Body of pancreas (tissue), 4 donors: ENCODE measurements around the gene PACS1. TPM values are rescaled to one million over a fixed set of nuclear protein-coding genes. Genes with fewer than 3 reads are reported as not detected.

Experiments
- ATAC-seq: fragments of 150-250 bp; one replicate; pipeline ENCODE4 v1.9.1; 2016
- DNase-seq, 4 donors: peaks; one replicate each; pipeline ENCODE4 v3.0.0-alpha.2; 2019
- H3K27ac ChIP-seq, 4 donors: fragments of 200-600 bp; sonication (generic); 1 replicate in 3 of 4; 2 replicates in 1 of 4; pipeline versions ENCODE4 v1.5.1 to v1.6.1; 2016 to 2019; ENCODE audit warnings: mild to moderate bottlenecking in 1 of 4, mixed read lengths in 1 of 4, moderate library complexity in 1 of 4
- H3K27me3 ChIP-seq, 2 donors: fragments of 200-600 bp; sonication (generic); one replicate each; pipeline ENCODE4 v1.6.0; 2016; ENCODE audit warnings: mild to moderate bottlenecking in 1 of 2
- H3K36me3 ChIP-seq, 2 donors: fragments of 200-600 bp; sonication (generic); replicated peaks in 1 of 2; 2 replicates each; pipeline ENCODE4 v1.5.1; 2016; ENCODE audit warnings: low read depth in 2 of 2; ENCODE audit not compliant: insufficient read depth in 1 of 2
- H3K4me1 ChIP-seq: fragments of 200-600 bp; sonication (generic); one replicate; pipeline ENCODE4 v1.6.0; 2016
- H3K4me3 ChIP-seq, 2 donors: fragments of 200-600 bp; sonication (generic); 1 replicate in 1 of 2; 2 replicates in 1 of 2; pipeline ENCODE4 v1.5.1; 2016 to 2019
- H3K9me3 ChIP-seq, 3 donors: fragments of 200-600 bp; sonication (generic); 1 replicate in 2 of 3; 2 replicates in 1 of 3; pipeline ENCODE4 v1.5.1; 2016
- POLR2A ChIP-seq, 3 donors: fragments of 450-650 bp; IDR thresholded peaks; one replicate each; pipeline ENCODE4 v1.6.1; 2016; ENCODE audit warnings: antibody characterized with exemption in 3 of 3, mild to moderate bottlenecking in 2 of 3
- WGBS, 2 donors: methylation state at CpG; one replicate each; pipeline ENCODE4 v1.1.5; 2017; 5-methylcytosine and 5-hydroxymethylcytosine counted together
- intact Hi-C: fragments of 100-400 bp; cut with DNase I; formaldehyde crosslinking; loops from one replicate; pipeline ENCODE4 v1.15.1; 2023
- total RNA-seq, 2 donors: library from RNA; depleted of rRNA; stranded (reverse); fragments of >200 nt; gene quantifications; one replicate each; pipeline ENCODE4 v1.1.0, GENCODE V29; 2016
- TF ChIP-seq, protein P1 (sequence below), 7 experiments: fragments of 450-650 bp in 4 of 7; fragments of 200-600 bp in 3 of 7; sonication (generic) in 3 of 7; IDR thresholded peaks; one replicate each; pipeline ENCODE4 v1.5.1; 2016 to 2019; ENCODE audit warnings: antibody characterized with exemption in 7 of 7

Gene PACS1
- total RNA-seq, 2 donors from 2014 or later: 17.5 to 19.7 TPM

DNA sequence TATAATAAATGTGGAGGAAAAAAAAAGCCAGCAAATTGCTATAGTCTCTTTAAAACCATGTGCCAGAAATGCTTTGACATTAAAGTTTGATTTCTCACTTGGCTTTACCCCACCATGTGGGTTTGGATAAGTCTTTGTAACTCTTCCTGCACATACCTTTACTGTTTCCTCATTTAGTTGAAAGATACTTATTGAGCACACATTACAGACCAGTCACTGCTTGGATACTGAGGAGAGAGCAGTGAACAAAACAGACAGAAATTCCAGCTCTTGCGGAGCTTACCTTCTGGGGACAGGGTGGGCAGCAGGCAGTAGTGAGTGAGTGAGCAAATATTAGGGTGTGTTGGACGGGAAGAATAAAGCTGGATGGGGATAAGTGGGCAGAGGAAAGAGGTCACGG is 13.7 kb downstream of the PACS1 start:
- H3K27ac ChIP-seq: peak overlapping the region in 3 of 4 donors; percentile 12 to 59 (median 28)
- no peaks in the 10 kb centered on the region for H3K27me3 ChIP-seq
- H3K9me3 ChIP-seq: no peaks in the 10 kb centered on the region
- intact Hi-C loops: no loop called here
- peaks cover 51% of the 10 kb centered on the region for H3K4me1 ChIP-seq
- ATAC-seq (no peak), DNase-seq (no peak)
- 80 to 88% methylated on average over 3 of the region's 3 CpGs for WGBS, 2 donors
- no peaks in the 10 kb centered on the region for H3K36me3 ChIP-seq
- TF ChIP-seq, protein P1, sequence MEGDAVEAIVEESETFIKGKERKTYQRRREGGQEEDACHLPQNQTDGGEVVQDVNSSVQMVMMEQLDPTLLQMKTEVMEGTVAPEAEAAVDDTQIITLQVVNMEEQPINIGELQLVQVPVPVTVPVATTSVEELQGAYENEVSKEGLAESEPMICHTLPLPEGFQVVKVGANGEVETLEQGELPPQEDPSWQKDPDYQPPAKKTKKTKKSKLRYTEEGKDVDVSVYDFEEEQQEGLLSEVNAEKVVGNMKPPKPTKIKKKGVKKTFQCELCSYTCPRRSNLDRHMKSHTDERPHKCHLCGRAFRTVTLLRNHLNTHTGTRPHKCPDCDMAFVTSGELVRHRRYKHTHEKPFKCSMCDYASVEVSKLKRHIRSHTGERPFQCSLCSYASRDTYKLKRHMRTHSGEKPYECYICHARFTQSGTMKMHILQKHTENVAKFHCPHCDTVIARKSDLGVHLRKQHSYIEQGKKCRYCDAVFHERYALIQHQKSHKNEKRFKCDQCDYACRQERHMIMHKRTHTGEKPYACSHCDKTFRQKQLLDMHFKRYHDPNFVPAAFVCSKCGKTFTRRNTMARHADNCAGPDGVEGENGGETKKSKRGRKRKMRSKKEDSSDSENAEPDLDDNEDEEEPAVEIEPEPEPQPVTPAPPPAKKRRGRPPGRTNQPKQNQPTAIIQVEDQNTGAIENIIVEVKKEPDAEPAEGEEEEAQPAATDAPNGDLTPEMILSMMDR (IDR thresholded peaks at IDR 0.05): no peak
- TF ChIP-seq POLR2A (IDR thresholded peaks at IDR 0.05): no peak
- H3K4me3 ChIP-seq: no peak overlapping the region

DNA sequence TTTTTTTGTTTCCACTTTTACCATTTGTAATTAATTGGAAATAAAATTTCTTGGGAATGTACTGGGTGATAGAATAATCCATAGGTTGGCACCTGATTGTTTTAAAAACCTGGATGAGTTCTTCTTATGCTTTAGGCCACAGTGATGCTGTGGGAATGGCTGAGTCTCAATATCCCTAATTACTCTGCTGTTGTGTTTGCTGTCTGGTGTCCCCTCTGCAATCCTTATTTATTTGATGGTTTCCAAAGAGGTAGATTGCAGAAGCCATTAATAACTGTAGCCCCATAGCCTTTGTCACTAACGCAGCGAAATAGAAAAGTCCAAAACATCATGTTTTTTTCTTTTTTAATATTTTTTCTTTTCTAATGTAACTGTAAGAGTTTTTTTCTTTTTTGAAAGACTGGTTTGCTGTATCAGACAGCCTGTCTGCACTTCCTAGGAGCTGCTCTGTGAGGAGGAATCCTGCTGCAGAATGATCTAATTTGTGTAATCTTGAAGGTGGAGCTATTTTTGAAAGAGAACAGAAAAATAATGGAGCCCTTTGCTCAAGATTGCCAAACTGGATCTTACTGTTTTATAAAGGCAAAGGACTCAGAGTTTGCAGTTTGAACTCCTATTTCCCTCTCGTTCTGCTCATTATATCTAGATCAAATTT is 14.9 kb downstream of the PACS1 start:
- Histone ChIP-seq H3K4me1 (peaks cover 51% of the 10 kb centered on the region), H3K27me3 (no peaks in the 10 kb centered on the region), H3K9me3 (no peaks in the 10 kb centered on the region), H3K27ac (no peak overlapping the region), H3K4me3 (no peak overlapping the region), H3K36me3 (no peaks in the 10 kb centered on the region)
- WGBS, 2 donors: 71 to 79% methylated on average over 3 of the region's 3 CpGs
- DNase-seq (no peak), ATAC-seq (no peak)
- TF ChIP-seq, protein P1 (IDR thresholded peaks at IDR 0.05): no peak
- TF ChIP-seq POLR2A (IDR thresholded peaks at IDR 0.05): no peak
- intact Hi-C loops: no loop called here

DNA sequence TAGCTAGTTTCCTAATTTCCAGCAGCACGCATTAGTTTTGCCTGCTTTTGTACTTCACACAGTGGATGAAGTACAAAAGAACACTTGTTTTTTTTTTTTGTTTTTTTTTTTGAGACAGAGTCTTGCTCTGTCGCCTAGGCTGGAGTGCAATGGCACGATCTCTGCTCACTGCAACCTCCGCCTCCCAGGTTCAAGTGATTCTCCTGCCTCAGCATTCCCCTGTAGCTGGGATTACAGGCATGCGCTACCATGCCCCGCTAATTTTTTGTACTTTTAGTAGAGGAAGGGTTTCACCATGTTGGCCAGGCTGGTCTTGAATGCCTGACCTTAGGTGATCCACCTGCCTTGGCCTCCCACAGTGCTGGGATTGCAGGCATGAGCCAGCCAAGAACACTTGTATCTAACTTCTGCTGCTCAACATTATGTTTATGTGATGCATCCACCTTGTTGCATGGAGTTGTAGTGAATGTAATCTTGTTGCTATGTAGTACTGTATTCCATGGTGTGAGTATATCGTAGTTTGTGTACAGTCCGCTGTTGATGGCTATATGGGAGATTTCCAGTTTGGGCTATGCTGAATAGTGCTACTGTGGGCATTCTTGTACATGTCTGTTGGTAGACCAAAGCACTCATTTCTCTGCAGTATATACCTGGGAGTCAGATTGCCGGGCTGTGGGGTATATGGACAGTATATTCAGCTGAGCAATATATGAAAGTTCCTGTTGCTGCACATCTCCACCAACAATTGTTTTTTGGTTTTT is 17.3 kb downstream of the PACS1 start:
- intact Hi-C loops: no loop called here
- ATAC-seq (no peak), DNase-seq (no peak)
- Histone ChIP-seq H3K36me3 (no peaks in the 10 kb centered on the region), H3K27ac (peak overlapping the region in 1 of 4 donors; percentile 9), H3K4me1 (peaks cover 27% of the 10 kb centered on the region), H3K9me3 (no peaks in the 10 kb centered on the region), H3K27me3 (no peaks in the 10 kb centered on the region), H3K4me3 (no peak overlapping the region)
- WGBS, 2 donors: 87 to 90% methylated on average over 9 of the region's 9 CpGs
- TF ChIP-seq POLR2A (IDR thresholded peaks at IDR 0.05): no peak
- TF ChIP-seq, protein P1 (IDR thresholded peaks at IDR 0.05): no peak

DNA sequence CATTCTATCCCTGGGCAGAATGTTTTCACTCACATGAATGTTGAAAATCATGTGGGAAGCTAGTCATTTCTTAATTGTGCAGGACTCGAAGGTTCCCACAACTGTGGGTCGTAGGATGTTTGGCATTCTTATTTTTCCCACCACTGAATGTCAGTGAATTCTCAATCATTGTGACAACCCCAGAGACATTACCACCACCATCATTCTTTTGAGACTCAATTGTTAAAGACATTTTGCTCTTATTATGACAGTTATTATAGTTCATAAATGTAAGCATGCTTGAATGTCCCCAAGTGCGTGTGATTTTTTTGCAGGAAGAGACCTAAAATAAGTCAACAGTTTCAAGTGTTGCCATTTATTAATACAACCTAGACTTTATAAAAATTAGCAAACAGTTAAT is 19.0 kb downstream of the PACS1 start:
- Histone ChIP-seq H3K36me3 (no peaks in the 10 kb centered on the region), H3K27ac (no peak overlapping the region), H3K27me3 (no peaks in the 10 kb centered on the region), H3K4me3 (no peak overlapping the region), H3K9me3 (no peaks in the 10 kb centered on the region), H3K4me1 (peaks cover 12% of the 10 kb centered on the region)
- WGBS, 2 donors: 89 to 93% methylated on average over 3 of the region's 3 CpGs
- no peak for DNase-seq
- no peak for TF ChIP-seq POLR2A (IDR thresholded peaks at IDR 0.05)
- TF ChIP-seq, protein P1 (IDR thresholded peaks at IDR 0.05): no peak
- intact Hi-C loops: no loop called here
- ATAC-seq: no peak
